ENCODE data around the gene HOXB1. TPM values are rescaled to one million over a fixed set of nuclear protein-coding genes. Genes with fewer than 3 reads are reported as not detected.
A peak's percentile ranks its signal among the peaks of the same experiment; 100 is the strongest.

HOXB1 gene
- total RNA-seq, 2 donors from 2014 or later: not detected

GRCh38 chr17:48563385-48563838, 32.6 kb upstream of the HOXB1 start:
- Mint-ChIP-seq H3K27me3 (peaks cover 0 to 2% of the 10 kb centered on the region in 2 donors), H3K4me1 (ENCODE audit: low read depth in 2 of 2) (peaks cover 11 to 33% of the 10 kb centered on the region in 2 donors), H3K27ac (no peak overlapping the region), H3K4me3 (no peak overlapping the region), H3K9me3 (no peaks in the 10 kb centered on the region), H3K36me3 (no peaks in the 10 kb centered on the region)
- ATAC-seq (no peak), DNase-seq (ENCODE audit: low spot score) (no peak)

GRCh38 chr17:48562934-48563333, 32.1 kb upstream of the HOXB1 start:
- Mint-ChIP-seq H3K4me3 (no peak overlapping the region), H3K4me1 (ENCODE audit: low read depth in 2 of 2) (peaks cover 11 to 31% of the 10 kb centered on the region in 2 donors), H3K36me3 (no peaks in the 10 kb centered on the region), H3K9me3 (no peaks in the 10 kb centered on the region), H3K27ac (no peak overlapping the region), H3K27me3 (peaks cover 0 to 2% of the 10 kb centered on the region in 2 donors)
- ATAC-seq (no peak), DNase-seq (ENCODE audit: low spot score) (no peak)

- Mint-ChIP-seq H3K9me3 (no peaks in the 10 kb centered on the region), H3K27me3 (peaks cover 0 to 2% of the 10 kb centered on the region in 2 donors), H3K36me3 (no peaks in the 10 kb centered on the region), H3K4me3 (no peak overlapping the region), H3K4me1 (ENCODE audit: low read depth in 2 of 2) (peaks cover 11 to 31% of the 10 kb centered on the region in 2 donors), H3K27ac (peak overlapping the region in 1 of 2 donors; percentile 12)
- no peak for DNase-seq (ENCODE audit: low spot score)
- no peak for ATAC-seq
Measured at GRCh38 chr17:48561884-48562810, 31.3 kb upstream of the HOXB1 start.

GRCh38 chr17:48559840-48560817, 29.3 kb upstream of the HOXB1 start:
- Mint-ChIP-seq H3K27ac (no peak overlapping the region), H3K36me3 (no peaks in the 10 kb centered on the region), H3K4me3 (no peak overlapping the region), H3K4me1 (ENCODE audit: low read depth in 2 of 2) (peaks cover 15 to 47% of the 10 kb centered on the region in 2 donors), H3K9me3 (no peaks in the 10 kb centered on the region), H3K27me3 (peaks cover 0 to 4% of the 10 kb centered on the region in 2 donors)
- ATAC-seq (no peak), DNase-seq (ENCODE audit: low spot score) (no peak)

- Mint-ChIP-seq H3K27me3 (peaks cover 0 to 4% of the 10 kb centered on the region in 2 donors), H3K4me3 (no peak overlapping the region), H3K4me1 (ENCODE audit: low read depth in 2 of 2) (peaks cover 19 to 47% of the 10 kb centered on the region in 2 donors), H3K9me3 (no peaks in the 10 kb centered on the region), H3K27ac (peak overlapping the region in 1 of 2 donors; percentile 45), H3K36me3 (no peaks in the 10 kb centered on the region)
- no peak for ATAC-seq
- DNase-seq (ENCODE audit: low spot score): no peak
Measured at GRCh38 chr17:48559122-48559839, 28.5 kb upstream of the HOXB1 start.

GRCh38 chr17:48558831-48559121, 28.0 kb upstream of the HOXB1 start:
- no peaks in the 10 kb centered on the region for H3K36me3 Mint-ChIP-seq
- H3K9me3 Mint-ChIP-seq: no peaks in the 10 kb centered on the region
- ATAC-seq: no peak
- no peak overlapping the region for H3K27ac Mint-ChIP-seq
- H3K4me3 Mint-ChIP-seq: no peak overlapping the region
- H3K27me3 Mint-ChIP-seq: peaks cover 0 to 4% of the 10 kb centered on the region in 2 donors
- peaks cover 19 to 46% of the 10 kb centered on the region in 2 donors for H3K4me1 Mint-ChIP-seq (ENCODE audit: low read depth in 2 of 2)
- DNase-seq (ENCODE audit: low spot score): no peak

GRCh38 chr17:48558057-48558830, 27.4 kb upstream of the HOXB1 start:
- no peak for ATAC-seq
- no peaks in the 10 kb centered on the region for H3K9me3 Mint-ChIP-seq
- peaks cover 0 to 4% of the 10 kb centered on the region in 2 donors for H3K27me3 Mint-ChIP-seq
- H3K36me3 Mint-ChIP-seq: no peaks in the 10 kb centered on the region
- peak overlapping the region in 1 of 2 donors; percentile 36 for H3K27ac Mint-ChIP-seq
- DNase-seq (ENCODE audit: low spot score): no peak
- no peak overlapping the region for H3K4me3 Mint-ChIP-seq
- peaks cover 19 to 42% of the 10 kb centered on the region in 2 donors for H3K4me1 Mint-ChIP-seq (ENCODE audit: low read depth in 2 of 2)

GRCh38 chr17:48556576-48557401, 26.0 kb upstream of the HOXB1 start:
- H3K27ac Mint-ChIP-seq: peak overlapping the region; percentile 61 to 93
- H3K4me1 Mint-ChIP-seq (ENCODE audit: low read depth in 2 of 2): peaks cover 16 to 30% of the 10 kb centered on the region in 2 donors
- H3K4me3 Mint-ChIP-seq: peak overlapping the region; percentile 90
- no peak for DNase-seq (ENCODE audit: low spot score)
- H3K27me3 Mint-ChIP-seq: peaks cover 0 to 4% of the 10 kb centered on the region in 2 donors
- ATAC-seq: no peak
- H3K9me3 Mint-ChIP-seq: no peaks in the 10 kb centered on the region
- H3K36me3 Mint-ChIP-seq: no peaks in the 10 kb centered on the region

GRCh38 chr17:48556229-48556575, 25.4 kb upstream of the HOXB1 start:
- Mint-ChIP-seq H3K4me1 (ENCODE audit: low read depth in 2 of 2) (peaks cover 11 to 24% of the 10 kb centered on the region in 2 donors), H3K27me3 (peaks cover 0 to 4% of the 10 kb centered on the region in 2 donors), H3K36me3 (no peaks in the 10 kb centered on the region), H3K4me3 (peak overlapping the region; percentile 90), H3K9me3 (no peaks in the 10 kb centered on the region), H3K27ac (peak overlapping the region; percentile 61 to 93)
- DNase-seq (ENCODE audit: low spot score) (no peak), ATAC-seq (no peak)

- Mint-ChIP-seq H3K36me3 (no peaks in the 10 kb centered on the region), H3K4me1 (ENCODE audit: low read depth in 2 of 2) (peaks cover 8 to 21% of the 10 kb centered on the region in 2 donors), H3K4me3 (peak overlapping the region; percentile 90), H3K27me3 (peaks cover 0 to 4% of the 10 kb centered on the region in 2 donors), H3K27ac (peak overlapping the region; percentile 61 to 93), H3K9me3 (no peaks in the 10 kb centered on the region)
- no peak for DNase-seq (ENCODE audit: low spot score)
- peak; percentile 60 to 64 for ATAC-seq
Measured at GRCh38 chr17:48555258-48556228, 24.7 kb upstream of the HOXB1 start.
